ENCODE data around the gene DGKB.

The DGKB gene

DNA sequence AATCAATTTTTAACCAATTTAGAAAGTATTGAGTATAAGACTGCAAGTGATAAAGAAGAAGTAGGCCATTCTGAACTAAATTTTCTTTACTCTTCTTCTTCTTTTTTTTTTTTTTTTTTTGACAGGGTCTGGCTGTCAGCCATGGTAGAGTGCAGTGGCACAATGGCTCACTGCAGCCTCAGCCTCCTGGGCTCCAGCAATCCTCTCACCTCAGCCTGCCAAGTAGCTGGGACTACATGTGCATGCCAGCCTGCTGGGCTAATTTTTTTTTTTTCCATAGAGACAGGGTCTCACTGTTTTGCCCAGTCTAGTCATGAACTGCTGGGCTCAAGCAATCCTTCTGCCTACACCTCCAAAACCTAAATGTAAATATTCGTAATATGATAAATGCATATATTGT is 63.2 kb downstream of the DGKB start:
- TF ChIP-seq, protein P1, sequence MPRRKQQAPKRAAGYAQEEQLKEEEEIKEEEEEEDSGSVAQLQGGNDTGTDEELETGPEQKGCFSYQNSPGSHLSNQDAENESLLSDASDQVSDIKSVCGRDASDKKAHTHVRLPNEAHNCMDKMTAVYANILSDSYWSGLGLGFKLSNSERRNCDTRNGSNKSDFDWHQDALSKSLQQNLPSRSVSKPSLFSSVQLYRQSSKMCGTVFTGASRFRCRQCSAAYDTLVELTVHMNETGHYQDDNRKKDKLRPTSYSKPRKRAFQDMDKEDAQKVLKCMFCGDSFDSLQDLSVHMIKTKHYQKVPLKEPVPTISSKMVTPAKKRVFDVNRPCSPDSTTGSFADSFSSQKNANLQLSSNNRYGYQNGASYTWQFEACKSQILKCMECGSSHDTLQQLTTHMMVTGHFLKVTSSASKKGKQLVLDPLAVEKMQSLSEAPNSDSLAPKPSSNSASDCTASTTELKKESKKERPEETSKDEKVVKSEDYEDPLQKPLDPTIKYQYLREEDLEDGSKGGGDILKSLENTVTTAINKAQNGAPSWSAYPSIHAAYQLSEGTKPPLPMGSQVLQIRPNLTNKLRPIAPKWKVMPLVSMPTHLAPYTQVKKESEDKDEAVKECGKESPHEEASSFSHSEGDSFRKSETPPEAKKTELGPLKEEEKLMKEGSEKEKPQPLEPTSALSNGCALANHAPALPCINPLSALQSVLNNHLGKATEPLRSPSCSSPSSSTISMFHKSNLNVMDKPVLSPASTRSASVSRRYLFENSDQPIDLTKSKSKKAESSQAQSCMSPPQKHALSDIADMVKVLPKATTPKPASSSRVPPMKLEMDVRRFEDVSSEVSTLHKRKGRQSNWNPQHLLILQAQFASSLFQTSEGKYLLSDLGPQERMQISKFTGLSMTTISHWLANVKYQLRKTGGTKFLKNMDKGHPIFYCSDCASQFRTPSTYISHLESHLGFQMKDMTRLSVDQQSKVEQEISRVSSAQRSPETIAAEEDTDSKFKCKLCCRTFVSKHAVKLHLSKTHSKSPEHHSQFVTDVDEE (CRISPR knock-in tag; IDR thresholded peaks at IDR 0.05), result no peak
- TF ChIP-seq ZNF565 (CRISPR knock-in tag; conservative IDR thresholded peaks at IDR 0.05; ENCODE audit: low read depth) (no peak), CSDC2 (CRISPR knock-in tag; IDR thresholded peaks at IDR 0.05) (no peak), PPARA (CRISPR knock-in tag; IDR thresholded peaks at IDR 0.05; ENCODE audit: borderline replicate concordance) (no peak), ZC3H10 (CRISPR knock-in tag; IDR thresholded peaks at IDR 0.05) (no peak), GLIS3 (CRISPR knock-in tag; IDR thresholded peaks at IDR 0.05) (no peak), RARB (CRISPR knock-in tag; IDR thresholded peaks at IDR 0.05) (no peak), ISL1 (CRISPR knock-in tag; IDR thresholded peaks at IDR 0.05) (no peak), ZFP30 (CRISPR knock-in tag; IDR thresholded peaks at IDR 0.05) (no peak), SNAI2 (CRISPR knock-in tag; IDR thresholded peaks at IDR 0.05) (no peak), ZFP3 (CRISPR knock-in tag; IDR thresholded peaks at IDR 0.05) (no peak), TOX (CRISPR knock-in tag; IDR thresholded peaks at IDR 0.05; ENCODE audit: borderline replicate concordance) (no peak), BACH2 (CRISPR knock-in tag; IDR thresholded peaks at IDR 0.05; ENCODE audit: borderline replicate concordance) (no peak), OSR1 (CRISPR knock-in tag; IDR thresholded peaks at IDR 0.05) (no peak)
- TF ChIP-seq, protein P2, sequence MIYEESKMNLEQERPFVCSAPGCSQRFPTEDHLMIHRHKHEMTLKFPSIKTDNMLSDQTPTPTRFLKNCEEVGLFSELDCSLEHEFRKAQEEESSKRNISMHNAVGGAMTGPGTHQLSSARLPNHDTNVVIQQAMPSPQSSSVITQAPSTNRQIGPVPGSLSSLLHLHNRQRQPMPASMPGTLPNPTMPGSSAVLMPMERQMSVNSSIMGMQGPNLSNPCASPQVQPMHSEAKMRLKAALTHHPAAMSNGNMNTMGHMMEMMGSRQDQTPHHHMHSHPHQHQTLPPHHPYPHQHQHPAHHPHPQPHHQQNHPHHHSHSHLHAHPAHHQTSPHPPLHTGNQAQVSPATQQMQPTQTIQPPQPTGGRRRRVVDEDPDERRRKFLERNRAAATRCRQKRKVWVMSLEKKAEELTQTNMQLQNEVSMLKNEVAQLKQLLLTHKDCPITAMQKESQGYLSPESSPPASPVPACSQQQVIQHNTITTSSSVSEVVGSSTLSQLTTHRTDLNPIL (CRISPR knock-in tag; IDR thresholded peaks at IDR 0.05; ENCODE audit: low read depth), result no peak
- TF ChIP-seq, protein P3, sequence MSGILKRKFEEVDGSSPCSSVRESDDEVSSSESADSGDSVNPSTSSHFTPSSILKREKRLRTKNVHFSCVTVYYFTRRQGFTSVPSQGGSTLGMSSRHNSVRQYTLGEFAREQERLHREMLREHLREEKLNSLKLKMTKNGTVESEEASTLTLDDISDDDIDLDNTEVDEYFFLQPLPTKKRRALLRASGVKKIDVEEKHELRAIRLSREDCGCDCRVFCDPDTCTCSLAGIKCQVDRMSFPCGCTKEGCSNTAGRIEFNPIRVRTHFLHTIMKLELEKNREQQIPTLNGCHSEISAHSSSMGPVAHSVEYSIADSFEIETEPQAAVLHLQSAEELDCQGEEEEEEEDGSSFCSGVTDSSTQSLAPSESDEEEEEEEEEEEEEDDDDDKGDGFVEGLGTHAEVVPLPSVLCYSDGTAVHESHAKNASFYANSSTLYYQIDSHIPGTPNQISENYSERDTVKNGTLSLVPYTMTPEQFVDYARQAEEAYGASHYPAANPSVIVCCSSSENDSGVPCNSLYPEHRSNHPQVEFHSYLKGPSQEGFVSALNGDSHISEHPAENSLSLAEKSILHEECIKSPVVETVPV (CRISPR knock-in tag; IDR thresholded peaks at IDR 0.05), result no peak
- TF ChIP-seq, protein P4, sequence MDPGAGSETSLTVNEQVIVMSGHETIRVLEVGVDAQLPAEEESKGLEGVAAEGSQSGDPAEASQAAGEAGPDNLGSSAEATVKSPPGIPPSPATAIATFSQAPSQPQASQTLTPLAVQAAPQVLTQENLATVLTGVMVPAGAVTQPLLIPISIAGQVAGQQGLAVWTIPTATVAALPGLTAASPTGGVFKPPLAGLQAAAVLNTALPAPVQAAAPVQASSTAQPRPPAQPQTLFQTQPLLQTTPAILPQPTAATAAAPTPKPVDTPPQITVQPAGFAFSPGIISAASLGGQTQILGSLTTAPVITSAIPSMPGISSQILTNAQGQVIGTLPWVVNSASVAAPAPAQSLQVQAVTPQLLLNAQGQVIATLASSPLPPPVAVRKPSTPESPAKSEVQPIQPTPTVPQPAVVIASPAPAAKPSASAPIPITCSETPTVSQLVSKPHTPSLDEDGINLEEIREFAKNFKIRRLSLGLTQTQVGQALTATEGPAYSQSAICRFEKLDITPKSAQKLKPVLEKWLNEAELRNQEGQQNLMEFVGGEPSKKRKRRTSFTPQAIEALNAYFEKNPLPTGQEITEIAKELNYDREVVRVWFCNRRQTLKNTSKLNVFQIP (CRISPR knock-in tag; IDR thresholded peaks at IDR 0.05; ENCODE audit: borderline replicate concordance, low read depth), result no peak
- no peak for ATAC-seq

DNA sequence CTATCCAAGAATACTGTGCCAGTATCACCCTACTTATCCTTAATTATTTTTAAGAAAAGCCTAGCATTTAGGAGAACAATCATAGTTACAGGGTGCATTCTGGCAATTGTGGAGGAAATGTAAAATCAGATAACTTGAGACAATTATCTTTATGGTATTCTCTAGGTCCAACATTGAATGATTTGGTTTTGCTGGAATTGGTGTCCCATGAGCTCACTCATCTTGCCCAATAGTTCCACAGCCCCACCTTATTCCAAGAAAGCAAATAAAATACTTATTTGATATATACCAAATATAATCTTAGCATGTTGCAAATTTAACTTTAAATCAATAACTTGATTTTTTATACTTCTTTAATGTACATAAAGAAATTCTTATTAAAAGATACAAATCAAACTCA is 65.3 kb downstream of the DGKB start:
- no peak for TF ChIP-seq SNAI2 (CRISPR knock-in tag; IDR thresholded peaks at IDR 0.05)
- no peak for TF ChIP-seq TCF4 (CRISPR knock-in tag; IDR thresholded peaks at IDR 0.05; ENCODE audit: borderline replicate concordance)
- no peak for TF ChIP-seq ZNF565 (CRISPR knock-in tag; conservative IDR thresholded peaks at IDR 0.05; ENCODE audit: low read depth)
- no peak for TF ChIP-seq CSDC2 (CRISPR knock-in tag; IDR thresholded peaks at IDR 0.05)
- no peak for TF ChIP-seq GLIS3 (CRISPR knock-in tag; IDR thresholded peaks at IDR 0.05)
- TF ChIP-seq, protein P1 (CRISPR knock-in tag; IDR thresholded peaks at IDR 0.05), result no peak
- TF ChIP-seq, protein P5, sequence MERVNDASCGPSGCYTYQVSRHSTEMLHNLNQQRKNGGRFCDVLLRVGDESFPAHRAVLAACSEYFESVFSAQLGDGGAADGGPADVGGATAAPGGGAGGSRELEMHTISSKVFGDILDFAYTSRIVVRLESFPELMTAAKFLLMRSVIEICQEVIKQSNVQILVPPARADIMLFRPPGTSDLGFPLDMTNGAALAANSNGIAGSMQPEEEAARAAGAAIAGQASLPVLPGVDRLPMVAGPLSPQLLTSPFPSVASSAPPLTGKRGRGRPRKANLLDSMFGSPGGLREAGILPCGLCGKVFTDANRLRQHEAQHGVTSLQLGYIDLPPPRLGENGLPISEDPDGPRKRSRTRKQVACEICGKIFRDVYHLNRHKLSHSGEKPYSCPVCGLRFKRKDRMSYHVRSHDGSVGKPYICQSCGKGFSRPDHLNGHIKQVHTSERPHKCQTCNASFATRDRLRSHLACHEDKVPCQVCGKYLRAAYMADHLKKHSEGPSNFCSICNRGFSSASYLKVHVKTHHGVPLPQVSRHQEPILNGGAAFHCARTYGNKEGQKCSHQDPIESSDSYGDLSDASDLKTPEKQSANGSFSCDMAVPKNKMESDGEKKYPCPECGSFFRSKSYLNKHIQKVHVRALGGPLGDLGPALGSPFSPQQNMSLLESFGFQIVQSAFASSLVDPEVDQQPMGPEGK (CRISPR knock-in tag; IDR thresholded peaks at IDR 0.05; ENCODE audit: borderline replicate concordance), result no peak
- TF ChIP-seq, protein P4 (CRISPR knock-in tag; IDR thresholded peaks at IDR 0.05; ENCODE audit: borderline replicate concordance, low read depth), result no peak
- no peak for TF ChIP-seq TOX (CRISPR knock-in tag; IDR thresholded peaks at IDR 0.05; ENCODE audit: borderline replicate concordance)
- TF ChIP-seq, protein P3 (CRISPR knock-in tag; IDR thresholded peaks at IDR 0.05), result no peak
- no peak for TF ChIP-seq RARB (CRISPR knock-in tag; IDR thresholded peaks at IDR 0.05)
- no peak for ATAC-seq

Measured in SK-N-SH treated with all-trans-retinoic acid at 6 μM for 48 hours (cell line).